Pancreas (tissue), 10 donors: ENCODE measurements around the gene WDR31. TPM values are rescaled to one million over a fixed set of nuclear protein-coding genes. Genes with fewer than 3 reads are reported as not detected.

ENCODE experiments used
- ATAC-seq, 4 donors: fragments of 200-7000 bp; cut with Tn5 transposase; one replicate each; pipeline versions ENCODE4 v1.8.0 to v1.9.1; 2020; ENCODE audit warnings: mild to moderate bottlenecking in 4 of 4, moderate library complexity in 4 of 4
- DNase-seq, 6 donors: peaks; one replicate each; pipeline ENCODE4 v3.0.0-alpha.2; 2020
- FAIRE-seq: peaks from 2 replicates; lab custom pipeline; 2012; peaks lifted over from hg19 to GRCh38; lab: Jason Lieb, UNC
- H3K27ac ChIP-seq, 4 donors: fragments of 200-600 bp; sonication (generic); 1 replicate in 3 of 4; 2 replicates in 1 of 4; pipeline versions ENCODE4 v1.5.0 to v1.8.0; 2020
- H3K27me3 ChIP-seq, 4 donors: fragments of 200-600 bp; one replicate each; pipeline ENCODE4 v1.8.0; 2021
- H3K36me3 ChIP-seq, 3 donors: fragments of 200-600 bp; sonication (generic) in 1 of 3; one replicate each; pipeline versions ENCODE4 v1.5.0 to v1.8.0; 2020 to 2021
- H3K4me1 ChIP-seq, 3 donors: fragments of 200-600 bp; one replicate each; pipeline ENCODE4 v1.8.0; 2021
- H3K4me3 ChIP-seq, 4 donors: fragments of 200-600 bp; sonication (generic) in 2 of 4; one replicate each; pipeline versions ENCODE4 v1.5.0 to v1.8.0; 2020 to 2021
- H3K9me3 ChIP-seq, 4 donors: fragments of 200-600 bp; one replicate each; pipeline ENCODE4 v1.8.0; 2021
- WGBS, 2 donors: extraction: QIAGEN DNeasy Blood & Tissue Kit; methylation state at CpG; one replicate each; pipeline ENCODE4 v1.1.7; 2013; 5-methylcytosine and 5-hydroxymethylcytosine counted together
- intact Hi-C, 3 donors: fragments of 100-400 bp; cut with DNase I; formaldehyde crosslinking; loops; one replicate each; pipeline versions ENCODE4 v1.11.1 to v1.14.2; 2022
- polyA plus RNA-seq, 2 donors: library from polyadenylated mRNA; stranded (reverse); fragments of 200-250 nt; gene quantifications; one replicate each; pipeline ENCODE4 v1.2.3, GENCODE V29; 2013
- total RNA-seq, 6 donors: library from RNA; stranded (reverse); fragmentation: NEBNext Ultra II Directional in 4 of 6; extraction: Animal tissue kit (Norgen Biotek cat#: 25700) in 4 of 6; gene quantifications; one replicate each; pipeline versions ENCODE4 v1.2.1 to v1.2.4, GENCODE V29; 2021 to 2023
- TF ChIP-seq, protein P1 (sequence below), 4 donors: fragments of 200-600 bp; sonication (generic) in 3 of 4; IDR thresholded peaks; one replicate each; pipeline versions ENCODE4 v1.5.0 to v1.8.0; 2021; ENCODE audit warnings: antibody characterized with exemption in 4 of 4
- donor health status: healthy with polysubstance abuse.
- donor health status: DM: no; HTN: no; CAD: no; lungs with moderate emphysema.
- donor health status: DM: no; HTN: no; CAD: no.
- donor health status: control.
- donor health status: control.
- donor health status: Bipolar disorder and iron deficiency.
- donor health status: DM: yes; HTN: yes; CAD: no.
- donor health status: DM: no; HTN: no; CAD: no.
- donor health status: DM: no; HTN: no; CAD: no.
- donor health status: DM: yes; HTN: yes; CAD: no.

Gene WDR31
- total and polyA plus RNA-seq, 8 donors, result 1.2 to 4.5 (median 2.7) TPM

- 83 to 90% methylated on average over 2 of the region's 2 CpGs for WGBS, 2 donors
- no peaks in the 10 kb centered on the region for H3K9me3 ChIP-seq
- TF ChIP-seq, protein P1, sequence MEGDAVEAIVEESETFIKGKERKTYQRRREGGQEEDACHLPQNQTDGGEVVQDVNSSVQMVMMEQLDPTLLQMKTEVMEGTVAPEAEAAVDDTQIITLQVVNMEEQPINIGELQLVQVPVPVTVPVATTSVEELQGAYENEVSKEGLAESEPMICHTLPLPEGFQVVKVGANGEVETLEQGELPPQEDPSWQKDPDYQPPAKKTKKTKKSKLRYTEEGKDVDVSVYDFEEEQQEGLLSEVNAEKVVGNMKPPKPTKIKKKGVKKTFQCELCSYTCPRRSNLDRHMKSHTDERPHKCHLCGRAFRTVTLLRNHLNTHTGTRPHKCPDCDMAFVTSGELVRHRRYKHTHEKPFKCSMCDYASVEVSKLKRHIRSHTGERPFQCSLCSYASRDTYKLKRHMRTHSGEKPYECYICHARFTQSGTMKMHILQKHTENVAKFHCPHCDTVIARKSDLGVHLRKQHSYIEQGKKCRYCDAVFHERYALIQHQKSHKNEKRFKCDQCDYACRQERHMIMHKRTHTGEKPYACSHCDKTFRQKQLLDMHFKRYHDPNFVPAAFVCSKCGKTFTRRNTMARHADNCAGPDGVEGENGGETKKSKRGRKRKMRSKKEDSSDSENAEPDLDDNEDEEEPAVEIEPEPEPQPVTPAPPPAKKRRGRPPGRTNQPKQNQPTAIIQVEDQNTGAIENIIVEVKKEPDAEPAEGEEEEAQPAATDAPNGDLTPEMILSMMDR (IDR thresholded peaks at IDR 0.05), result no peak
- no peak for ATAC-seq
- no peaks in the 10 kb centered on the region for H3K27me3 ChIP-seq
- intact Hi-C loops, result no loop called here
- no peak for FAIRE-seq
- H3K27ac ChIP-seq, result no peak overlapping the region
- no peak overlapping the region for H3K4me3 ChIP-seq
- peaks cover 0 to 43% (median 9%) of the 10 kb centered on the region in 3 donors for H3K36me3 ChIP-seq
- no peak for DNase-seq
- peaks cover 0 to 5% (median 0%) of the 10 kb centered on the region in 3 donors for H3K4me1 ChIP-seq
Observed at GRCh38 chr9:113269871-113270270, 70.2 kb downstream of the WDR31 start.

GRCh38 chr9:113269355-113269754, 70.7 kb downstream of the WDR31 start:
- Histone ChIP-seq H3K4me1 (peaks cover 0 to 5% (median 0%) of the 10 kb centered on the region in 3 donors), H3K27ac (no peak overlapping the region), H3K4me3 (no peak overlapping the region), H3K36me3 (peaks cover 0 to 43% (median 9%) of the 10 kb centered on the region in 3 donors), H3K27me3 (no peaks in the 10 kb centered on the region), H3K9me3 (no peaks in the 10 kb centered on the region)
- intact Hi-C loops, result no loop called here
- FAIRE-seq, result no peak
- TF ChIP-seq, protein P1 (IDR thresholded peaks at IDR 0.05), result no peak
- ATAC-seq, result no peak
- WGBS, 2 donors, result 79 to 94% methylated on average over 2 of the region's 2 CpGs
- DNase-seq, result no peak

DNA sequence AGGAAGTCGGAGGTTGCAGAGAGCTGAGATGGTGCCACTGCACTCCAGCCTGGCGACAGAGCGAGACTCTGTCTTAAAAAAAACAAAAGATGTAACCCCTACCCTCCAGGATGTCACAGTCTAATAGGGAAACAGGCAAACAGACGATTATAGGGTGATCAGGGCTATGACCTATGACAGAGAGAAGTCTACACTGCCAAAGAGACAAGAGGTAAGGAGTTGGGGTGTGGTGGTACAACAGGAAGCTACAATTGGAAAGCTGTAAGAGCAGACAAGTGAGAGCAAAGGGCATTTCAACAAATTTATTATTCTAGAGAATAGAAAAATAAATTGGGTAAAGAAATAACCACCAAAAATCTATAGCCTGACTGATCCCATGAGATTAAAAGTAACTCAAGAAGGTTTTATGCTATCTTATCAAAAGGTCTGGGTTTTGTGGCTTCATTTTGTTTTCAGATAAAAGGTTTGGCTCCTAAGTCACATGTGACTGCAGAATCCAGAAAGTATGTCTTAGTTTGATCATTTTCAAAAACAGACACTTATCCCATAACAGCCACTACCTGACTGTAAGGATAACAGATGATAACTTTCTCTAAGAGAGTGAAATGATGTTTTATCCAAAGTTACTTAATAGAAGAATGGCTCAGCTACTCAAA, 72.0 kb downstream of the WDR31 start:
- TF ChIP-seq, protein P1 (IDR thresholded peaks at IDR 0.05), result no peak
- no peaks in the 10 kb centered on the region for H3K4me1 ChIP-seq
- H3K4me3 ChIP-seq, result no peak overlapping the region
- FAIRE-seq, result no peak
- 87 to 93% methylated on average over 4 of the region's 4 CpGs for WGBS, 2 donors
- H3K27me3 ChIP-seq, result no peaks in the 10 kb centered on the region
- H3K27ac ChIP-seq, result no peak overlapping the region
- intact Hi-C loops, result no loop called here
- no peak for DNase-seq
- peaks cover 0 to 42% (median 9%) of the 10 kb centered on the region in 3 donors for H3K36me3 ChIP-seq
- ATAC-seq, result no peak
- no peaks in the 10 kb centered on the region for H3K9me3 ChIP-seq

GRCh38 chr9:113266174-113266573, 73.9 kb downstream of the WDR31 start:
- ATAC-seq, result no peak
- DNase-seq, result no peak
- Histone ChIP-seq H3K9me3 (no peaks in the 10 kb centered on the region), H3K36me3 (peaks cover 0 to 24% (median 9%) of the 10 kb centered on the region in 3 donors), H3K4me1 (no peaks in the 10 kb centered on the region), H3K27me3 (no peaks in the 10 kb centered on the region), H3K4me3 (no peak overlapping the region), H3K27ac (no peak overlapping the region)
- 91 to 96% methylated on average over 3 of the region's 3 CpGs for WGBS, 2 donors
- FAIRE-seq, result no peak
- intact Hi-C loops, result no loop called here
- TF ChIP-seq, protein P1 (IDR thresholded peaks at IDR 0.05), result no peak

Other genes with a start within 250 kb of the WDR31 start
- 10 to 100 TPM in 2 of 6 donors, 1 to 10 TPM in 4; 8.4 to 11.9 (median 9.0) TPM for gene SLC31A2, start 189.3 kb downstream of the WDR31 start, total RNA-seq
- 1 to 10 TPM; 5.3 to 5.5 TPM for gene SLC31A2, start 189.3 kb downstream of the WDR31 start, polyA plus RNA-seq
- 10 to 100 TPM in 4 of 6 donors, 1 to 10 TPM in 2; 8.6 to 16.5 (median 10.6) TPM for gene FKBP15, start 119.0 kb downstream of the WDR31 start, total RNA-seq
- gene FKBP15, start 119.0 kb downstream of the WDR31 start, polyA plus RNA-seq, result 1 to 10 TPM; 7.5 to 10.0 TPM
- 10 to 100 TPM in 4 of 6 donors, 1 to 10 TPM in 2; 7.6 to 16.1 (median 12.8) TPM for gene SLC31A1, start 118.7 kb downstream of the WDR31 start, total RNA-seq
- 1 to 10 TPM; 2.5 to 6.7 TPM for gene SLC31A1, start 118.7 kb downstream of the WDR31 start, polyA plus RNA-seq
- 10 to 100 TPM in 3 of 6 donors, 1 to 10 TPM in 3; 7.4 to 18.0 (median 10.3) TPM for gene CDC26, start 64.7 kb downstream of the WDR31 start, total RNA-seq
- gene CDC26, start 64.7 kb downstream of the WDR31 start, polyA plus RNA-seq, result 10 to 100 TPM; 11.0 to 30.1 TPM
- gene PRPF4, start 64.6 kb downstream of the WDR31 start, total RNA-seq, result 10 to 100 TPM in 2 of 6 donors, 1 to 10 TPM in 4; 5.5 to 10.8 (median 8.4) TPM
- 1 to 10 TPM; 5.1 to 9.4 TPM for gene PRPF4, start 64.6 kb downstream of the WDR31 start, polyA plus RNA-seq
- under 1 TPM in 5 of 6 donors, not detected in 1; 0.14 to 0.22 (median 0.16) TPM for gene RNF183, start 36.9 kb downstream of the WDR31 start, total RNA-seq
- gene RNF183, start 36.9 kb downstream of the WDR31 start, polyA plus RNA-seq, result 1 to 10 TPM in 1 of 2 donors, under 1 TPM in 1; 0.46 to 1.5 TPM
- 10 to 100 TPM; 15.2 to 35.9 (median 22.7) TPM for gene BSPRY, start 9.3 kb upstream of the WDR31 start, total RNA-seq
- gene BSPRY, start 9.3 kb upstream of the WDR31 start, polyA plus RNA-seq, result 10 to 100 TPM; 12.5 to 19.7 TPM
- 10 to 100 TPM; 18.8 to 44.0 (median 26.3) TPM for gene HDHD3, start 36.7 kb upstream of the WDR31 start, total RNA-seq
- 10 to 100 TPM; 76.0 to 80.6 TPM for gene HDHD3, start 36.7 kb upstream of the WDR31 start, polyA plus RNA-seq
- gene ALAD, start 61.0 kb upstream of the WDR31 start, total RNA-seq, result 10 to 100 TPM; 35.7 to 60.3 (median 43.8) TPM
- 10 to 100 TPM; 43.3 to 46.5 TPM for gene ALAD, start 61.0 kb upstream of the WDR31 start, polyA plus RNA-seq
- 10 to 100 TPM in 5 of 6 donors, 1 to 10 TPM in 1; 8.7 to 19.1 (median 14.0) TPM for gene POLE3, start 70.4 kb upstream of the WDR31 start, total RNA-seq
- gene POLE3, start 70.4 kb upstream of the WDR31 start, polyA plus RNA-seq, result 10 to 100 TPM in 1 of 2 donors, 1 to 10 TPM in 1; 9.1 to 14.3 TPM
- gene C9orf43, start 70.5 kb upstream of the WDR31 start, total RNA-seq, result under 1 TPM; 0.18 to 0.55 (median 0.42) TPM
- 1 to 10 TPM in 1 of 2 donors, under 1 TPM in 1; 0.68 to 1.5 TPM for gene C9orf43, start 70.5 kb upstream of the WDR31 start, polyA plus RNA-seq
- gene RGS3, start 123.5 kb upstream of the WDR31 start, total RNA-seq, result 10 to 100 TPM; 18.3 to 44.0 (median 28.7) TPM
- gene RGS3, start 123.5 kb upstream of the WDR31 start, polyA plus RNA-seq, result 10 to 100 TPM; 31.6 to 55.3 TPM